ENCODE measurements around the gene MKI67. TPM values are rescaled to one million over a fixed set of nuclear protein-coding genes. Genes with fewer than 3 reads are reported as not detected.

MKI67 gene
- total RNA-seq, 2 donors from 2014 or later: 2.0 to 2.9 TPM

DNA sequence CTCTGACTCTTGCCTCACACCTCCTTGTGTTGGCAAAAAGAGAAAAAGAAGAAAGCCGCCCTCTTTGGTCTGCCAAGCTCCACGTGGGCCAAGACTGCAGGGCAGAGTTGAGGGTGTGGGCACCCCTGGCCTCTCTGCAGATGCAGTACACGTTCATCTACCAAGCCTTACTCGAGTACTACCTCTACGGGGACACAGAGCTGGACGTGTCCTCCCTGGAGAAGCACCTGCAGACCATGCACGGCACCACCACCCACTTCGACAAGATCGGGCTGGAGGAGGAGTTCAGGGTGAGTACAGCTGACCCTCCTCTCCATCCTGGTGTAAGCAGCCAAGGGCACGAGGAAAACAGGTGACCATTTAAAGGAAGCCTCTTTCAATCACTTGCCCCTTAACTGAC lies 56.1 kb downstream of the MKI67 start:
- Histone ChIP-seq H3K27ac (no peak overlapping the region), H3K27me3 (replicated peaks; ENCODE audit: insufficient read depth) (no peaks in the 10 kb centered on the region), H3K36me3 (peaks cover 0 to 8% of the 10 kb centered on the region in 2 donors), H3K4me1 (replicated peaks) (no peaks in the 10 kb centered on the region), H3K9me3 (no peaks in the 10 kb centered on the region), H3K4me3 (no peak overlapping the region)
- no peak for DNase-seq (ENCODE audit: low spot score)
- intact Hi-C loops (cut with DNase I): no loop called here
- TF ChIP-seq POLR2AphosphoS5 (IDR thresholded peaks at IDR 0.05) (no peak), POLR2A (IDR thresholded peaks at IDR 0.05) (no peak)
- TF ChIP-seq, protein P1, sequence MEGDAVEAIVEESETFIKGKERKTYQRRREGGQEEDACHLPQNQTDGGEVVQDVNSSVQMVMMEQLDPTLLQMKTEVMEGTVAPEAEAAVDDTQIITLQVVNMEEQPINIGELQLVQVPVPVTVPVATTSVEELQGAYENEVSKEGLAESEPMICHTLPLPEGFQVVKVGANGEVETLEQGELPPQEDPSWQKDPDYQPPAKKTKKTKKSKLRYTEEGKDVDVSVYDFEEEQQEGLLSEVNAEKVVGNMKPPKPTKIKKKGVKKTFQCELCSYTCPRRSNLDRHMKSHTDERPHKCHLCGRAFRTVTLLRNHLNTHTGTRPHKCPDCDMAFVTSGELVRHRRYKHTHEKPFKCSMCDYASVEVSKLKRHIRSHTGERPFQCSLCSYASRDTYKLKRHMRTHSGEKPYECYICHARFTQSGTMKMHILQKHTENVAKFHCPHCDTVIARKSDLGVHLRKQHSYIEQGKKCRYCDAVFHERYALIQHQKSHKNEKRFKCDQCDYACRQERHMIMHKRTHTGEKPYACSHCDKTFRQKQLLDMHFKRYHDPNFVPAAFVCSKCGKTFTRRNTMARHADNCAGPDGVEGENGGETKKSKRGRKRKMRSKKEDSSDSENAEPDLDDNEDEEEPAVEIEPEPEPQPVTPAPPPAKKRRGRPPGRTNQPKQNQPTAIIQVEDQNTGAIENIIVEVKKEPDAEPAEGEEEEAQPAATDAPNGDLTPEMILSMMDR (IDR thresholded peaks at IDR 0.05): no peak
- WGBS: 93% methylated on average over 10 of the region's 10 CpGs

DNA sequence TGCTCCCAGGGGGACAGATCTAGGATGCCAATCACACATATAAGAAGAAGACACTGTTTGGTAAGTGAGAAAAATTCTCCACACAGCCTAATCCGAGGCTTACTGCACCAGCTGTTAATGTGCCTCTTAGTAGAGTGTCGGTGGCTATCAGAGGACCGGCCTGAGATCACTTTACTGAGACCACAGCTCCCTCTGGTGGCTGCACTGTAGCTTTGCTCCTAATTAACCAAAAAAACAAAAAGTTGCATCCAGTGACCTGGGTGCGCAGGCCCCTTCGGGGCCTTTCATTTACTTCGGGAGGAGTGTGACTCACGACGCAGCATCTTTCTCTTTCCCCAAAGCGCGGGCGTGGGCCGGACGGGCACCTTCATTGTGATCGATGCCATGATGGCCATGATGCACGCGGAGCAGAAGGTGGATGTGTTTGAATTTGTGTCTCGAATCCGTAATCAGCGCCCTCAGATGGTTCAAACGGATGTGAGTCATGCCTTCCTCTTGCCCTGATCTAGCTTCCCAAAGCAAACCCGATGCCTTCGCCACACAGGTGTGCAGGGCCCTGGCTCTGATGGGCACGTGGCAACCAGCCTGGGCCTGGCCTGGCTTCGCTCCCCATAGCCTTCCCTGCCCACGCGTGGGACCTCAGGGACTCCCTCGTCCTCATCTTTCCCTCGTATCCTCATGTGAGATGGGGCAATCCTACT lies 56.7 kb downstream of the MKI67 start:
- Histone ChIP-seq H3K9me3 (no peaks in the 10 kb centered on the region), H3K36me3 (peaks cover 0 to 8% of the 10 kb centered on the region in 2 donors), H3K27me3 (replicated peaks; ENCODE audit: insufficient read depth) (no peaks in the 10 kb centered on the region), H3K4me1 (replicated peaks) (no peaks in the 10 kb centered on the region), H3K4me3 (no peak overlapping the region), H3K27ac (no peak overlapping the region)
- peak; percentile 17 for TF ChIP-seq POLR2AphosphoS5 (IDR thresholded peaks at IDR 0.05)
- TF ChIP-seq, protein P1 (IDR thresholded peaks at IDR 0.05): peak; percentile 39 to 89 (median 86)
- TF ChIP-seq POLR2A (IDR thresholded peaks at IDR 0.05): no peak
- intact Hi-C loops (cut with DNase I): loop anchor here (2.0 kb wide), 1 partner anchor 163 kb away; the partner anchor contains the start of gene PTPRE
- peak; percentile 50 for DNase-seq (ENCODE audit: low spot score)
- 42% methylated on average over 28 of the region's 28 CpGs for WGBS

DNA sequence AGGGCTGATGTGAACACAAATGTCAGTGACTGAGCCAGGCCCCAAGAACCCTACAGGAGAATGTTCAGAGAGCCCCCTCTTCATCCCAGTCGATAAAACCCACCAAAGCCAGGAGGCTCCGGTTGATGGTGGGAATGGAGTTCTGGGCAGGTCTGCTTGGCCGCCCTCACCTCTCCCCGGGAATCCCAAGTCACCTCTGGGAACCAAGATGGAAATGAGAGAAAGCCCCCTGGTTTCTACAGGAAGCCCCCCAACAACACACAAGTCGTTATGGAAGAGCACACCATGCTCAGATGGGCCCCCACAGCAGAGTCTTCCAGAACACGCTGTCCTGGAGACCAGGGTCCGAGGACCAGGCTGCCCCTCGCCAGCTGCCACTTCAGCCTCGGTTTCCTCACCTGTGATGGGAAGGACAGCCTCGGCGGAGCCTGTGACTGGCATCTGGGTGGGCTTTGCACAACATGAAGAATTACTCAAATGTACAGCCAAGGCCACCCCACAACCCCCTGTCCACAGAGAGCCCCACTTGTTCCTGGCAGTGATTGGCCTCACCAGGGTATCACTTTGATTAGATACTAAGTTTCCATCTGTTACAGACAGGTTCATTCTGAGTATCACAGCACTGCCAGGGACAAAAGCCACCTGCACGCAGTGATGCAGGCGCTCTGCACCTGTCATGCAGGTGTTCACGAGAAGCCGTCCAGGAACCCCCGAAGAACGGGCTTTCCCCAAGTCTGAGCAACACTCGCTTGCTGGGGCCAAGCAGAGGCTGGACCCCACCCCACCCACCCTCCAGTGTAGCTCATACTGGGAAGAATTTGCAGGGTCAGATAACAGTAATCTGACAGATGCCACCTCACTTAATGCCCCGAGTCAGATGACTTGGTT lies 57.6 kb downstream of the MKI67 start:
- no peak for DNase-seq (ENCODE audit: low spot score)
- Histone ChIP-seq H3K36me3 (peaks cover 0 to 8% of the 10 kb centered on the region in 2 donors), H3K27me3 (replicated peaks; ENCODE audit: insufficient read depth) (no peaks in the 10 kb centered on the region), H3K27ac (no peak overlapping the region), H3K9me3 (no peaks in the 10 kb centered on the region), H3K4me1 (replicated peaks) (no peaks in the 10 kb centered on the region), H3K4me3 (no peak overlapping the region)
- WGBS: 94% methylated on average over 19 of the region's 19 CpGs
- intact Hi-C loops (cut with DNase I): loop anchor here (2.0 kb wide), 1 partner anchor 162 kb away; the partner anchor contains the start of gene PTPRE
- TF ChIP-seq POLR2AphosphoS5 (IDR thresholded peaks at IDR 0.05): no peak
- no peak for TF ChIP-seq POLR2A (IDR thresholded peaks at IDR 0.05)
- TF ChIP-seq, protein P1 (IDR thresholded peaks at IDR 0.05): no peak

DNA sequence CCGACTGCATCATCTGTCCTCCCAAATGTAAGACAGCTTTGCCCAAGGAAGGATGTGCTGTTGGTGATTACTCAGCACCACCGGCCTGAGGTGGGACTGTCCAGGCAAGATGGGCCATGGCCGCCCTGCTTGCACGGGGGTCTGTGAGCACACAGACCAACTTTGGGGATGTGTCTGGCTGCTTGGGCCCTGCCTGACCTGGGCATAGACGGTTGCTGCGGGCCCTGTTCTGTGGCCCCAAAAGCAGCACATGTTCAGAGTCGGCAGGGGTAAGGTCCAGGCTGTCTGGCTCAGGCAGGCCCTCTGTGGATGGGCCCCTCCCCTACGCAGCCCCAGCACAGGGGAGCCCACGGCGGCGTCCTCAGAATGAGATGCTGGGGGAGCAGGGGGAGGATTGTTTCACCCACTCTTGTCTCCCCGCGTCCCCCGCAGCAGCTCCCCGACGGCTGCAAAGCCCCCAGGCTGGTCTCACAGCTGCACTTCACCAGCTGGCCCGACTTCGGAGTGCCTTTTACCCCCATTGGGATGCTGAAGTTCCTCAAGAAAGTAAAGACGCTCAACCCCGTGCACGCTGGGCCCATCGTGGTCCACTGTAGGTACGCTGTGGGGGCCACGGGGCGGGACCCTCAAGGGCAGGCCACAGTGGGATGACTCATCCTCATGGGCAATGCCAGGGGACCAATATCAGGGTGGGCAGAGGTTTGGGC lies 58.4 kb downstream of the MKI67 start:
- WGBS: 90% methylated on average over 25 of the region's 25 CpGs
- no peaks in the 10 kb centered on the region for H3K27me3 ChIP-seq (replicated peaks; ENCODE audit: insufficient read depth)
- intact Hi-C loops (cut with DNase I): loop anchor here (2.0 kb wide), 1 partner anchor 161 kb away; the partner anchor contains the start of gene PTPRE
- no peak overlapping the region for H3K4me3 ChIP-seq
- peaks cover 0 to 8% of the 10 kb centered on the region in 2 donors for H3K36me3 ChIP-seq
- DNase-seq (ENCODE audit: low spot score): no peak
- TF ChIP-seq, protein P1 (IDR thresholded peaks at IDR 0.05): no peak
- TF ChIP-seq POLR2A (IDR thresholded peaks at IDR 0.05) (no peak), POLR2AphosphoS5 (IDR thresholded peaks at IDR 0.05) (no peak)
- no peak overlapping the region for H3K27ac ChIP-seq
- no peaks in the 10 kb centered on the region for H3K9me3 ChIP-seq
- no peaks in the 10 kb centered on the region for H3K4me1 ChIP-seq (replicated peaks)
